Astrocyte (in vitro differentiated cells and primary cell): ENCODE data around the gene UCP2.

Experiments used
- EZH2 ChIP-seq: IDR thresholded peaks from 2 replicates; pipeline ENCODE4 v1.6.1; 2012; ENCODE audit warnings: mild to moderate bottlenecking, low read length, inconsistent platforms; ENCODE audit not compliant: insufficient read depth
- TF ChIP-seq, protein P1 (sequence below): IDR thresholded peaks from 2 replicates; pipeline ENCODE4 v1.5.1; 2011; ENCODE audit warnings: low read depth, mild to moderate bottlenecking, inconsistent platforms, low read length, moderate library complexity; ENCODE audit not compliant: insufficient read depth

DNA sequence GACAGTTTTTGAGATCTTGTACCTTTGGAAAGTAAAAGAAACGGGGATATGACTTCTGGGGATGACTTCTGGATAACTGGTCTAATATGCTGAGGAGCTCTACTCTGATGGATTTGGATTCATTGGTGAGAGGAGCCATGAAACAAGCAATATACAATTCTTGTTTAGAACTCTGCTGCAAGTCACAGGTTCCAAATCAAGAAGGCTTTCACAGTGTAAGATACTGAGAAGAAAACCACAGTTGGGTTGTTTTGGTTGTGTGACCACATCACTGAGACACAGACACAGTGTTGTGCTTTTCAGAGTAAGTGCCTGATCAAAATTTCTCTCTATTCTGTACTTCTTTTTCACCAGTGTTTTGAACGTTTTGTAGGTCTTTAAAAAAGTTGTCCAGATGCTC, 13.1 kb upstream of the UCP2 start:
- TF ChIP-seq, protein P1, sequence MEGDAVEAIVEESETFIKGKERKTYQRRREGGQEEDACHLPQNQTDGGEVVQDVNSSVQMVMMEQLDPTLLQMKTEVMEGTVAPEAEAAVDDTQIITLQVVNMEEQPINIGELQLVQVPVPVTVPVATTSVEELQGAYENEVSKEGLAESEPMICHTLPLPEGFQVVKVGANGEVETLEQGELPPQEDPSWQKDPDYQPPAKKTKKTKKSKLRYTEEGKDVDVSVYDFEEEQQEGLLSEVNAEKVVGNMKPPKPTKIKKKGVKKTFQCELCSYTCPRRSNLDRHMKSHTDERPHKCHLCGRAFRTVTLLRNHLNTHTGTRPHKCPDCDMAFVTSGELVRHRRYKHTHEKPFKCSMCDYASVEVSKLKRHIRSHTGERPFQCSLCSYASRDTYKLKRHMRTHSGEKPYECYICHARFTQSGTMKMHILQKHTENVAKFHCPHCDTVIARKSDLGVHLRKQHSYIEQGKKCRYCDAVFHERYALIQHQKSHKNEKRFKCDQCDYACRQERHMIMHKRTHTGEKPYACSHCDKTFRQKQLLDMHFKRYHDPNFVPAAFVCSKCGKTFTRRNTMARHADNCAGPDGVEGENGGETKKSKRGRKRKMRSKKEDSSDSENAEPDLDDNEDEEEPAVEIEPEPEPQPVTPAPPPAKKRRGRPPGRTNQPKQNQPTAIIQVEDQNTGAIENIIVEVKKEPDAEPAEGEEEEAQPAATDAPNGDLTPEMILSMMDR: no peak
- TF ChIP-seq EZH2: no peak
